Measurements from ENCODE around the gene HKDC1.

- no peak for TF ChIP-seq POLR2AphosphoS5 (IDR thresholded peaks at IDR 0.05; ENCODE audit: insufficient read depth in 1 of 2, low read depth in 1 of 2)
- no peak for TF ChIP-seq CTCF (IDR thresholded peaks at IDR 0.05)
- TF ChIP-seq POLR2A (IDR thresholded peaks at IDR 0.05) = no peak
Measured at GRCh38 chr10:69253171-69253570, 33.0 kb downstream of the HKDC1 start.

Measured in vagina (tissue), 2 donors.